GM21576 (cell line): Measurements from ENCODE around the gene KDM4B.
"Not testable (repeated sequence)": the region's sequence is repeated elsewhere in the genome, so short reads cannot be mapped to it uniquely, and the experiment has no call there.

Experiments used
- ATAC-seq: cut with Tn5 transposase; IDR thresholded peaks from one replicate; pipeline ENCODE4 v1.9.1; 2021; ENCODE audit warnings: mild to moderate bottlenecking, moderate library complexity; ENCODE audit not compliant: unreplicated experiment

The KDM4B gene

GRCh38 chr19:4968462-4969291 lies at the start of gene KDM4B:
Gene KDM4B (plus strand): TSS chr19:4969113. CDS start chr19:5032891, 63,778 bp downstream.
- peak; percentile 79 for ATAC-seq

- ATAC-seq, result no peak
These were observed 46.2 kb upstream of the KDM4B start for GRCh38 chr19:4922530-4923275.

GRCh38 chr19:4923276-4923747 lies 45.6 kb upstream of the KDM4B start:
- ATAC-seq, result no peak

DNA sequence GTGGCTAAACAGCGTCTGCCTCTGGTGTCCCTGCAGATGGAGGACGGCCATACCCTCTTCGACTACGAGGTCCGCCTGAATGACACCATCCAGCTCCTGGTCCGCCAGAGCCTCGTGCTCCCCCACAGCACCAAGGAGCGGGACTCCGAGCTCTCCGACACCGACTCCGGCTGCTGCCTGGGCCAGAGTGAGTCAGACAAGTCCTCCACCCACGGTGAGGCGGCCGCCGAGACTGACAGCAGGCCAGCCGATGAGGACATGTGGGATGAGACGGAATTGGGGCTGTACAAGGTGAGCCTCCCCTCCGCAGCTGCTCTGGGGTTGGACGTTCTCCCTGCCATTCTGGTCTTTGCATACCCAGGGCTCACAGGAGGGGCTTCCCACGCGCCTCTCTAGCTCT lies 39.7 kb upstream of the KDM4B start:
- ATAC-seq, result no peak

DNA sequence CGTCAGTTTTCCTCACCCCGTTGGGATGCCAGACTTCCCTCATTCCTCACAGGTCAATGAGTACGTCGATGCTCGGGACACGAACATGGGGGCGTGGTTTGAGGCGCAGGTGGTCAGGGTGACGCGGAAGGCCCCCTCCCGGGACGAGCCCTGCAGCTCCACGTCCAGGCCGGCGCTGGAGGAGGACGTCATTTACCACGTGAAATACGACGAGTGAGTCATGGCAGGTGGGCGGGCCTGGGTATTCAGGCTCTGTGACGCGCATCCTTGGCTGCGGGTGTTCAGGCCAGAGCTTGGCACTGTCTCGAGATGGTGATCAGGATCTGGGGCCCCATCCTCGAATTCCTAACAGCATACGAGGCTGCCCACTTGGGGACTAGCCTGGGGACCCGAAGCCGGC lies 38.2 kb upstream of the KDM4B start:
- no peak for ATAC-seq

DNA sequence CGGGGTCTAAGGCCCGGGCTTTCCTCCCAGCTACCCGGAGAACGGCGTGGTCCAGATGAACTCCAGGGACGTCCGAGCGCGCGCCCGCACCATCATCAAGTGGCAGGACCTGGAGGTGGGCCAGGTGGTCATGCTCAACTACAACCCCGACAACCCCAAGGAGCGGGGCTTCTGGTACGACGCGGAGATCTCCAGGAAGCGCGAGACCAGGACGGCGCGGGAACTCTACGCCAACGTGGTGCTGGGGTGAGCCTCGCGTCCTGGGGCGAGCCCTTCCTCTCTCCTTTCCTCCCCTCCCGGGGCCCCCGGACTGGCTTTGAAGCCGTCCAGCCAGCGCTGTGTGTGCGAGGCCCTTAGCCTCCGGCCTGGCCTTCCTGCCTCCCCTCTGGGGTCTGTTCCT lies 36.2 kb upstream of the KDM4B start:
- no peak for ATAC-seq

GRCh38 chr19:4933528-4933927 lies 35.4 kb upstream of the KDM4B start:
- ATAC-seq, result no peak

DNA sequence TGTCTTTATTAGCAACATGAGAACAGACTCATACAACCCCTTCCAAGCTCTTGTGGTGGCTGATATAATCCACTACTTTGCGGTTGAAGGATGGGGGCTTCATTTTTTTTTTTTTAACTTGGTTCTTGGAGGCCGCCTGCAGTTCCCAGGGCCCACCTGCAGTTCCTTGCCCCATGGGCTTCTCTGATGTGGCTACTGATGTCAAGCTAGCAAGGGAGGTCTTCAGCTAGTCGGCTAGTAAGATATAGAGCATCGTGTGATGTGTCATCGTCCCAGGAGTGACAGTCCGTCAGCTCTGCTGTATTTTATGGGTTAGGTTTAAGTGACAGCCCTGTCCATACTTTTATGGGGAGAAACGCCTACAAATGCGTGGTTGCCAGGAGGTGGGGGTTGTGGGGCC lies 33.5 kb upstream of the KDM4B start:
- no peak for ATAC-seq

DNA sequence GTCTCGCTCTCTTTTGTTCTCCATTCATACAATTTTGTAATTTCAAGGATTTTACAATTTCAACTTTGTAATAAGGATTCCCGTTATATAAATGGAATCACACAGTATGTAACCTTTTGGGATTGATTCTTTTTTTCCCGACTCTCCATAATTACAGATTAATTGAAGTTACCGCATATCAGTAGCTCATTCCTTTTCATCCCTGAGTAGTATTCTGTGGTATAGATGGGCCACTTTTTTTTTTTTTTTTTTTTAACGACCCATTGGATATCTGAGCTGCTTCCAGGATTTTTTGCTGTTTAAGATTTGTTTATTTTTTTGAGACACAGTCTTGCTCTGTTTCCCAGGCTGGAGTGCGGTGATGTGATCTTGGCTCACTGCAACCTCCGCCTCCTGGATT lies 31.9 kb upstream of the KDM4B start:
- ATAC-seq, result no peak

DNA sequence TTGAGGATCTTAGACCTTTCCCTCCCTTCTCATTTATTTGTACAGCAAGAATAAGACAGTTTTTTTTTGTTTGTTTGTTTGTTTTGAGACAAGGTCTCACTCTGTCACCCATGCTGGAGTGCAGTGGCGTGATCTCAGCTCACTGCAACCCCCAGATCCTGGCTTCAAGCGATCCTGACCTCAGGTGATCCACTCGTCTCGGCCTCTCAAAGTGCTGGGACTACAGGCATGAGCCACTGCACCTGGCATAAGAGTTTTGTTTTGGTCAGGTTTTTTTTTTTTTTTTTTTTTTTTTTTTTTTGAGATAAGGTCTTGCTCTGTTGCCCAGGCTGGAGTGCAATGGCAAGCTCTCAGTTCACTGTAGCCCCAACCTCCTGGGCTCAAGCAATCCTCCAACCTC lies 30.5 kb upstream of the KDM4B start:
- not testable (repeated sequence) for ATAC-seq

GRCh38 chr19:4939466-4939865 lies 29.4 kb upstream of the KDM4B start:
- ATAC-seq, result no peak

DNA sequence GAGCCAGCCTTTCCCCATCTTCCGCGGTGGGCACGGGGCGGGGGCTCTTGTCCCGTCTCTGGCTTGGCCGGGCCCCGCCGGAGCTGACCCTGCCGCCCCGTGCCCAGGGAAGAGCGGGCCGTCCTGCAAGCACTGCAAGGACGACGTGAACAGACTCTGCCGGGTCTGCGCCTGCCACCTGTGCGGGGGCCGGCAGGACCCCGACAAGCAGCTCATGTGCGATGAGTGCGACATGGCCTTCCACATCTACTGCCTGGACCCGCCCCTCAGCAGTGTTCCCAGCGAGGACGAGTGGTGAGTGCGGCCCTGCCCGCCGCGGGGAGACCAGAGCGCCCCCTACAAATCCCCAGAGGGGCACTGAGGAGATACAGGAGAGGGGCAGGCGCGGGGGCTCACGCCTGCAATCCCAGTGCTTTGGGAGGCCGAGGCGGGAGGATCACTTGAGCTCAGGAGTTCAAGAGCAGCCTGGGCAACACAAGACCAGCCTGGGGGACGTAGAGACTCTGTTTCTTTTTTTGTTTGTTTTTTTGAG lies 27.2 kb upstream of the KDM4B start:
- not testable (repeated sequence) for ATAC-seq

DNA sequence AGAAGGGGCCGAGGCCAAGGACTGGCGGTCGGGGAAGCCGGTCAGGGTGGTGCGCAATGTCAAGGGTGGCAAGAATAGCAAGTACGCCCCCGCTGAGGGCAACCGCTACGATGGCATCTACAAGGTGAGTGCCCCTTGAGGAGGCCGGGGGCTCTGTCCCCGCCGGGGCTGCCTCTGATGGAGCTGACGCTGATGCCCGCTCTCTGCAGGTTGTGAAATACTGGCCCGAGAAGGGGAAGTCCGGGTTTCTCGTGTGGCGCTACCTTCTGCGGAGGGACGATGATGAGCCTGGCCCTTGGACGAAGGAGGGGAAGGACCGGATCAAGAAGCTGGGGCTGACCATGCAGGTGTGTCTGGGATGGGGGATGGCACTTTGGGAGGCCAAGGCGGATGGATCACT lies 18.3 kb upstream of the KDM4B start:
- ATAC-seq, result not testable (repeated sequence)

DNA sequence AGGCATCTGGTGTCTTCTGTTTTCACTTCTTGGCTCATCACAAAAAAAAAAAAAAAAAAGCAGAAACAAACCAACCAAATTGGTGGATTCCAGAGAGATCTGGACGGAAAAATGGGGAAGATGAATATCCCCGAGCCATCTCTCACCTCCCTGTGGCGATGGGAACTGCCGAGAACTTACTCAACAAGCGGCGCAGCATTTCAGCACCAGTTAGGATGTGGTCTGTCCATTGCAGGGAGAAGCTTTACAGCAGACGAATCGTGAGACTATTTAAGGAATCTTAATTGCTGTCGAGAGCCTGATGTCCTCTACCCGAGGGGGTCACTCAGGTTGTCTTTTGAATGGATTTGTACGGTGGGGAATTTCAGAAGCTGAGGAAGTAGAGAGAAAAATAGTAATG lies 17.3 kb upstream of the KDM4B start:
- ATAC-seq, result no peak

GRCh38 chr19:4952945-4953344 lies 16.0 kb upstream of the KDM4B start:
- no peak for ATAC-seq

- not testable (repeated sequence) for ATAC-seq
These were observed 14.4 kb upstream of the KDM4B start for GRCh38 chr19:4954320-4955149.

DNA sequence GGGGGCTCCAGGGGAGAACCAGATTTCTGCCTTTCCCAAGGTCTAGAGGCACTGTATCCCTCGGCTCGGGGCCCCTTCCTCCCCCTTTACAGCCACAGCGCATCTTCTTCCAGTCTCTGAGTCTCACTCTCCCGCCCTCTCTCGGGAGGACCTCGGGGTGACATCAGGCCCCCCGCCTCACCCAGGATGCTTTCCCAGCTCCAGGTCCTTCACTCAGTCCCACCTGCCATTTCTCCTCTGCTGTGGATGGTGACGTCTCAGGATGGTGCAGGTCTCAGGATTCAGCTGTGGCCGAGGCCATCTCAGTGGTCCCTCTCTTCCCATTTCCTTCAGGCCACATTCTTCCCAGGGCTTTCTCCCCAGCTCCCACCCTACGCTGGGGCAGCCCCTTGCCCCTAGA lies 13.6 kb upstream of the KDM4B start:
- ATAC-seq, result no peak

GRCh38 chr19:4957981-4958380 lies 10.9 kb upstream of the KDM4B start:
- ATAC-seq, result no peak

- no peak for ATAC-seq
These were observed 6.8 kb upstream of the KDM4B start for GRCh38 chr19:4962085-4962619.

DNA sequence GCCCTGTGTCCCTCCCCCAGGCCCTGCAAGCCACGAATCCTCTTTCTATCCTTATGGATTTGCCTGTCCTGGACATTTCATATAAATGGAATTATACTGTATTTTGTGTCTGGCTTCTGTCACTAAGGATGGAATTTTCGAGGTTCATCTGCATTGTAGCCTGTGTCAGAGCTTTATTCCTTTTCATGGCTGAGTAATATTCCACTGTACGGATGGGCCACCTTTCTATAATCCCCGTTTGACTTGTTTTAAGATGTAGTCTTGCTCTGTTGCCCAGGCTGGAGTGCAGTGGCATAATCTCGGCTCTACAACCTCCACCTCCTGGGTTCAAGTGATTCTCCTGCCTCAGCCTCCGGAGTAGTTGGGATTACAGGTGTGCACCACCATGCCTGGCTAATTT lies 3.9 kb upstream of the KDM4B start:
- ATAC-seq, result no peak

DNA sequence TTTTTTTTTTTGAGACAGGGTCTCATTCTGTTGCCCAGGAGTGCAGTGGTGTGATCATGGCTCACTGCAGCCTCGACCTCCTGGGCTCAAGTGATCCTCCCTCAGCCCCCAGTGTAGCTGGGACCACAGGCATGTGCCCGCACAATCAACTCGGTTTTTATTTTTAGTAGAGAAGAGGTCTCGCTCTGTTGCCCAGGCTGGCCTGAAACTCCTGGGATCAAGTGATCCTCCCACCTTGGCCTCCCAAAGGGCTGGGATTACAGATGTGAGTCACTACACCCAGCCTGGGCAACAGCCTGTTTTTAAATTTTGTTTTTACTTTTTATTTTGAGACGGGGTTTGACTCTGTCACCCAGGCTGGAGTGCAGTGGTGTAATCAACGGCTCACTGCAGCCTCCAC lies 2.3 kb upstream of the KDM4B start:
- ATAC-seq, result no peak
